ENCODE data around the gene HLA-DOA. TPM values are rescaled to one million over a fixed set of nuclear protein-coding genes. Genes with fewer than 3 reads are reported as not detected.
A peak's percentile ranks its signal among the peaks of the same experiment; 100 is the strongest.

HLA-DOA gene
- total and polyA plus RNA-seq, 2 donors (not counting 1 experiment from before 2014, with no cell fraction given) = 209 to 338 TPM

DNA sequence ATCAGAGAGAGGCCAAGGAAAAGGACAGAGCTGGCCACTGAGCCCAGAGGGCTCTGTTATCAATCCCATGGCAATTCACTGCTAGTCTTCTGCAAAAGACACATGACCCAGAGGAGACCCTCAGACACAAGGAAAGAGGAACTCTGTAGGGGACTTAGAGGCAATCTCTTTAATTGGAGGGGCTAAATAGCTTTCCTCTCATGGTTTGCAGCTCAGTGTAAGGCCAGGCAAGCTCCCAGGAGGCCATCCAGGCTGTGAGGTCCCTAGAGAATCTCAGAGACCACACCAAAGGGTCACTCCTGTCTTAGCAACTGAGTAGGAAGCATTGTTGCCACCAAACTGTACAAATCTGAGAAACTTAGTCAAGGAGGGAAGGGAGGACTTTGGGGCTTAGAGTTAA lies 10.0 kb upstream of the HLA-DOA start:
- CTCF ChIA-PET = interaction anchor here (1.4 to 17.0 kb wide), 6 partner anchors 8 to 229 kb away, joined by 4 to 576 read pairs (median 8); partner anchors contain the start of genes HLA-DPA1 and HLA-DPB1
- H3K79me2 ChIP-seq (ENCODE audit: control insufficient read depth, insufficient read depth, low read length) = peaks cover 63% of the 10 kb centered on the region
- no peak overlapping the region for H2AFZ ChIP-seq (ENCODE audit: insufficient read depth, low read depth, low read length, poor library complexity, severe bottlenecking)

DNA sequence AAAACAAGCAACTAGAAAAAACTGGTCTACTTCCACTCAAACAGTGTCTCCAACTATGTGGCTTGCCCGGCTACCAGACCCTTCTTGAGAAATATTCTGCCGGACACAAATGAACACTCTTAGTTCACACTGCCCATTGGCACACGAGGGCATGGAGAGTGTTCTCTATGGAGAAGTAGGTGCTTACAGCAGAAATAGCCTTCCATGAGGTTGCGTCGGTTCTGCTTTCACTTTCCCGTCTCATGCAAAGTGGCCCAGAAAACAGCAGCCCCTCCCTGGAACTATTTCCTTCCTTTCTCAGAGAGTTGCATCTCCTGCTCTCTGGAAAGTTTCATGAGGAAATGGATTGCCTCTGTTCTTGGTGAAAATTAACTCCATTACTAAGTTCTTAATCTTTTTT lies 9.5 kb upstream of the HLA-DOA start:
- no CpG with 5 or more reads among the region's 6 CpGs for WGBS (ENCODE audit: insufficient coverage)
- Histone ChIP-seq H3K27me3 (replicated peaks in 1 of 4; ENCODE audit: control extremely low read depth in 1 of 4, control insufficient read depth in 3 of 4, insufficient read depth in 4 of 4, low read length in 3 of 4) (no peaks in the 10 kb centered on the region), H3K36me3 (replicated peaks in 1 of 2; ENCODE audit: control extremely low read depth in 1 of 2, control insufficient read depth in 1 of 2, extremely low read depth in 1 of 2, insufficient read depth in 2 of 2, low read length in 1 of 2) (no peaks in the 10 kb centered on the region), H3K27ac (ENCODE audit: low read length in 2 of 2) (peak overlapping the region; percentile 98 to 100), H3K9me3 (ENCODE audit: control extremely low read depth in 1 of 3, control insufficient read depth in 2 of 3, insufficient read depth in 1 of 3, low read length in 2 of 3) (no peaks in the 10 kb centered on the region), H3K9ac (ENCODE audit: low read length) (peak overlapping the region; percentile 61), H2AFZ (ENCODE audit: insufficient read depth, low read depth, low read length, poor library complexity, severe bottlenecking) (no peak overlapping the region), H3K4me3 (ENCODE audit: control extremely low read depth in 1 of 5, extremely low read depth in 1 of 5, insufficient read depth in 1 of 5, low read depth in 2 of 5, low read length in 4 of 5) (peak overlapping the region in 2 of 5 experiments; percentile 5 to 15), H3K4me1 (ENCODE audit: control insufficient read depth in 2 of 2, insufficient read depth in 2 of 2, low read length in 2 of 2) (peaks cover 71 to 74% of the 10 kb centered on the region in 2 donors), H3K4me2 (replicated peaks; ENCODE audit: low read depth, low read length, poor library complexity, severe bottlenecking) (peak overlapping the region; percentile 68), H3K79me2 (ENCODE audit: control insufficient read depth, insufficient read depth, low read length) (peaks cover 64% of the 10 kb centered on the region), H4K20me1 (ENCODE audit: control insufficient read depth, insufficient read depth, low read length, poor library complexity, severe bottlenecking) (no peaks in the 10 kb centered on the region)
- Mint-ChIP-seq H3K27ac (peak overlapping the region; percentile 96), H3K4me1 (peaks cover 76% of the 10 kb centered on the region), H3K4me3 (peak overlapping the region; percentile 73), H3K27me3 (no peaks in the 10 kb centered on the region), H3K9me3 (ENCODE audit: insufficient read depth) (no peaks in the 10 kb centered on the region)
- intact Hi-C loops (cut with micrococcal nuclease) = loop anchor here (1.0 kb wide), 4 partner anchors 9 to 56 kb away; partner anchors contain the start of gene HLA-DPB1
- peak; percentile 93 for ATAC-seq (ENCODE audit: low read depth)
- TF ChIP-seq, protein P1, sequence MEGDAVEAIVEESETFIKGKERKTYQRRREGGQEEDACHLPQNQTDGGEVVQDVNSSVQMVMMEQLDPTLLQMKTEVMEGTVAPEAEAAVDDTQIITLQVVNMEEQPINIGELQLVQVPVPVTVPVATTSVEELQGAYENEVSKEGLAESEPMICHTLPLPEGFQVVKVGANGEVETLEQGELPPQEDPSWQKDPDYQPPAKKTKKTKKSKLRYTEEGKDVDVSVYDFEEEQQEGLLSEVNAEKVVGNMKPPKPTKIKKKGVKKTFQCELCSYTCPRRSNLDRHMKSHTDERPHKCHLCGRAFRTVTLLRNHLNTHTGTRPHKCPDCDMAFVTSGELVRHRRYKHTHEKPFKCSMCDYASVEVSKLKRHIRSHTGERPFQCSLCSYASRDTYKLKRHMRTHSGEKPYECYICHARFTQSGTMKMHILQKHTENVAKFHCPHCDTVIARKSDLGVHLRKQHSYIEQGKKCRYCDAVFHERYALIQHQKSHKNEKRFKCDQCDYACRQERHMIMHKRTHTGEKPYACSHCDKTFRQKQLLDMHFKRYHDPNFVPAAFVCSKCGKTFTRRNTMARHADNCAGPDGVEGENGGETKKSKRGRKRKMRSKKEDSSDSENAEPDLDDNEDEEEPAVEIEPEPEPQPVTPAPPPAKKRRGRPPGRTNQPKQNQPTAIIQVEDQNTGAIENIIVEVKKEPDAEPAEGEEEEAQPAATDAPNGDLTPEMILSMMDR (IDR thresholded peaks at IDR 0.05) = no peak
- TF ChIP-seq EZH2 (IDR thresholded peaks at IDR 0.05; ENCODE audit: borderline replicate concordance, insufficient read depth, low read depth, low read length, poor library complexity, severe bottlenecking) = no peak
- peak; percentile 93 for DNase-seq
- CTCF ChIA-PET = interaction anchor here (0.6 to 17.0 kb wide), 9 partner anchors 8 to 229 kb away, joined by 3 to 576 read pairs (median 4); partner anchors contain the start of genes HLA-DPA1 and HLA-DPB1
- POLR2A ChIA-PET = interaction anchor here (0.7 to 9.6 kb wide), 11 partner anchors 9 to 71 kb away, joined by 3 to 166 read pairs (median 4); partner anchors contain the start of genes BRD2, HLA-DOA, HLA-DPA1 and HLA-DPB1

More for the DNA sequence above, 10.0 kb upstream of the HLA-DOA start:
- Mint-ChIP-seq H3K9me3 (ENCODE audit: insufficient read depth) (no peaks in the 10 kb centered on the region), H3K4me1 (peaks cover 77% of the 10 kb centered on the region), H3K27ac (peak overlapping the region; percentile 96), H3K4me3 (peak overlapping the region; percentile 73), H3K27me3 (no peaks in the 10 kb centered on the region)
- POLR2A ChIA-PET = interaction anchor here (1.0 to 9.6 kb wide), 10 partner anchors 10 to 71 kb away, joined by 3 to 166 read pairs (median 5); partner anchors contain the start of genes HLA-DPA1 and HLA-DPB1
- Histone ChIP-seq H3K4me1 (ENCODE audit: control insufficient read depth in 2 of 2, insufficient read depth in 2 of 2, low read length in 2 of 2) (peaks cover 71 to 74% of the 10 kb centered on the region in 2 donors), H3K9ac (ENCODE audit: low read length) (peak overlapping the region; percentile 61), H3K27me3 (replicated peaks in 1 of 4; ENCODE audit: control extremely low read depth in 1 of 4, control insufficient read depth in 3 of 4, insufficient read depth in 4 of 4, low read length in 3 of 4) (no peaks in the 10 kb centered on the region), H3K9me3 (ENCODE audit: control extremely low read depth in 1 of 3, control insufficient read depth in 2 of 3, insufficient read depth in 1 of 3, low read length in 2 of 3) (no peaks in the 10 kb centered on the region), H3K36me3 (replicated peaks in 1 of 2; ENCODE audit: control extremely low read depth in 1 of 2, control insufficient read depth in 1 of 2, extremely low read depth in 1 of 2, insufficient read depth in 2 of 2, low read length in 1 of 2) (no peaks in the 10 kb centered on the region), H3K4me3 (ENCODE audit: control extremely low read depth in 1 of 5, extremely low read depth in 1 of 5, insufficient read depth in 1 of 5, low read depth in 2 of 5, low read length in 4 of 5) (peak overlapping the region in 3 of 5 experiments; percentile 5 to 22 (median 15)), H3K27ac (ENCODE audit: low read length in 2 of 2) (peak overlapping the region; percentile 98 to 100), H3K4me2 (replicated peaks; ENCODE audit: low read depth, low read length, poor library complexity, severe bottlenecking) (peak overlapping the region; percentile 68), H4K20me1 (ENCODE audit: control insufficient read depth, insufficient read depth, low read length, poor library complexity, severe bottlenecking) (no peaks in the 10 kb centered on the region)
- no peak for TF ChIP-seq EZH2 (IDR thresholded peaks at IDR 0.05; ENCODE audit: borderline replicate concordance, insufficient read depth, low read depth, low read length, poor library complexity, severe bottlenecking)
- TF ChIP-seq, protein P1 (IDR thresholded peaks at IDR 0.05) = no peak
- DNase-seq (no peak), ATAC-seq (ENCODE audit: low read depth) (peak; percentile 16)
- intact Hi-C loops (cut with micrococcal nuclease) = loop anchor here (1.0 kb wide), 3 partner anchors 9 to 43 kb away; no protein-coding TSS in a partner anchor

Data from B cell (primary cell).